ENCODE measurements around the gene TRAF6. TPM values are rescaled to one million over a fixed set of nuclear protein-coding genes. Genes with fewer than 3 reads are reported as not detected.

TRAF6 gene
- polyA plus RNA-seq, 2 of the 4 experiments (the other 2 are of a cell fraction): 4.6 to 9.6 TPM

- TF ChIP-seq, protein P1, sequence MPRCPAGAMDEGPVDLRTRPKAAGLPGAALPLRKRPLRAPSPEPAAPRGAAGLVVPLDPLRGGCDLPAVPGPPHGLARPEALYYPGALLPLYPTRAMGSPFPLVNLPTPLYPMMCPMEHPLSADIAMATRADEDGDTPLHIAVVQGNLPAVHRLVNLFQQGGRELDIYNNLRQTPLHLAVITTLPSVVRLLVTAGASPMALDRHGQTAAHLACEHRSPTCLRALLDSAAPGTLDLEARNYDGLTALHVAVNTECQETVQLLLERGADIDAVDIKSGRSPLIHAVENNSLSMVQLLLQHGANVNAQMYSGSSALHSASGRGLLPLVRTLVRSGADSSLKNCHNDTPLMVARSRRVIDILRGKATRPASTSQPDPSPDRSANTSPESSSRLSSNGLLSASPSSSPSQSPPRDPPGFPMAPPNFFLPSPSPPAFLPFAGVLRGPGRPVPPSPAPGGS (IDR thresholded peaks at IDR 0.05): no peak
- TF ChIP-seq EHF (CRISPR knock-in tag; IDR thresholded peaks at IDR 0.05) (no peak), FOXS1 (CRISPR knock-in tag; IDR thresholded peaks at IDR 0.05) (no peak), EHMT2 (IDR thresholded peaks at IDR 0.05; ENCODE audit: low read depth) (no peak), HDAC2 (IDR thresholded peaks at IDR 0.05) (no peak), POLR2A (IDR thresholded peaks at IDR 0.05; ENCODE audit: low read length) (no peak), HMGXB4 (CRISPR knock-in tag; IDR thresholded peaks at IDR 0.05; ENCODE audit: borderline replicate concordance) (no peak)
- TF ChIP-seq, protein P2, sequence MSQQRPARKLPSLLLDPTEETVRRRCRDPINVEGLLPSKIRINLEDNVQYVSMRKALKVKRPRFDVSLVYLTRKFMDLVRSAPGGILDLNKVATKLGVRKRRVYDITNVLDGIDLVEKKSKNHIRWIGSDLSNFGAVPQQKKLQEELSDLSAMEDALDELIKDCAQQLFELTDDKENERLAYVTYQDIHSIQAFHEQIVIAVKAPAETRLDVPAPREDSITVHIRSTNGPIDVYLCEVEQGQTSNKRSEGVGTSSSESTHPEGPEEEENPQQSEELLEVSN (IDR thresholded peaks at IDR 0.05; ENCODE audit: borderline replicate concordance, low read depth): no peak
- ATAC-seq: no peak
- WGBS (ENCODE audit: missing lambda C conversion rate): 4% methylated on average over 2 of the region's 2 CpGs
- ChIA-PET CTCF (interaction anchor here (1.0 to 1.4 kb wide), 3 partner anchors 27 to 233 kb away, joined by 3 to 4 read pairs (median 4); no protein-coding TSS in a partner anchor), POLR2A (no interaction called here)
- Histone ChIP-seq H3K9me3 (no peaks in the 10 kb centered on the region), H3K4me1 (no peaks in the 10 kb centered on the region), H3K4me3 (no peak overlapping the region), H3K4me2 (no peak overlapping the region), H3K27ac (no peak overlapping the region)
- DNase-seq (ENCODE audit: low read depth in 1 of 2, low spot score in 1 of 2): no peak
- FAIRE-seq: no peak
Observed at GRCh38 chr11:36513965-36514364, 3.9 kb upstream of the TRAF6 start.

DNA sequence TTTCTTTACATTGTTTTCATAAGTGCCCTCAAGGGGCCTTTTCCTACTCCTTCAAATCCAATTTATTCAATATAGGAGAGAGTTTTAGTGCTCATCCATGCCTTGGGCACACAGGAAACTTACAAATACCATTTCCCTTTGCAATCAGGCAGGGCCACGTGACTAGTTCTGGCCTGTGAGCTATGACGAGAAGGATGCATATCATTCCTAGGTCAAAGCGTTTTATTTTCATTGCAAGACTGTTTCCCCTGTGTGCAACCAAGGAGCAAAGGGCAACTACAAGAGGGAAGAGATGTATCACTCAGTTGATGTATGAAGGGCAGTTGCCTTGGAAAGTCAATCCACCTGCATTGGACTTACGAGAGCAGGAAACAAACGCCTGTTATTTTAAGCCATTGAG is 1.9 kb upstream of the TRAF6 start:
- ATAC-seq (no peak), DNase-seq (ENCODE audit: low read depth in 1 of 2, low spot score in 1 of 2) (no peak), FAIRE-seq (no peak)
- H3K27ac ChIP-seq: no peak overlapping the region
- WGBS (ENCODE audit: missing lambda C conversion rate): 65% methylated on average over 5 of the region's 5 CpGs
- ChIA-PET POLR2A (no interaction called here), CTCF (interaction anchor here (1.2 to 1.6 kb wide), 2 partner anchors 9 to 52 kb away, joined by 3 to 6 read pairs; no protein-coding TSS in a partner anchor)
- H3K4me1 ChIP-seq: peaks cover 11% of the 10 kb centered on the region
- no peak overlapping the region for H3K4me2 ChIP-seq
- H3K9me3 ChIP-seq: no peaks in the 10 kb centered on the region
- no peak overlapping the region for H3K4me3 ChIP-seq
- TF ChIP-seq, protein P3, sequence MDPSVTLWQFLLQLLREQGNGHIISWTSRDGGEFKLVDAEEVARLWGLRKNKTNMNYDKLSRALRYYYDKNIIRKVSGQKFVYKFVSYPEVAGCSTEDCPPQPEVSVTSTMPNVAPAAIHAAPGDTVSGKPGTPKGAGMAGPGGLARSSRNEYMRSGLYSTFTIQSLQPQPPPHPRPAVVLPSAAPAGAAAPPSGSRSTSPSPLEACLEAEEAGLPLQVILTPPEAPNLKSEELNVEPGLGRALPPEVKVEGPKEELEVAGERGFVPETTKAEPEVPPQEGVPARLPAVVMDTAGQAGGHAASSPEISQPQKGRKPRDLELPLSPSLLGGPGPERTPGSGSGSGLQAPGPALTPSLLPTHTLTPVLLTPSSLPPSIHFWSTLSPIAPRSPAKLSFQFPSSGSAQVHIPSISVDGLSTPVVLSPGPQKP (IDR thresholded peaks at IDR 0.05; ENCODE audit: low read depth, low read length): no peak
- TF ChIP-seq HOXA7 (CRISPR knock-in tag; IDR thresholded peaks at IDR 0.05): no peak
- no peak for TF ChIP-seq SMC3 (IDR thresholded peaks at IDR 0.05)
- no peak for TF ChIP-seq CHD4 (IDR thresholded peaks at IDR 0.05; ENCODE audit: borderline replicate concordance)
- TF ChIP-seq HMGXB4 (CRISPR knock-in tag; IDR thresholded peaks at IDR 0.05; ENCODE audit: borderline replicate concordance): no peak
- no peak for TF ChIP-seq BHLHE40 (IDR thresholded peaks at IDR 0.05; ENCODE audit: low read depth, low read length)
- no peak for TF ChIP-seq NR3C1 (IDR thresholded peaks at IDR 0.05)
- no peak for TF ChIP-seq TFCP2L1 (CRISPR knock-in tag; IDR thresholded peaks at IDR 0.05)
- no peak for TF ChIP-seq GATA3 (IDR thresholded peaks at IDR 0.05; ENCODE audit: borderline replicate concordance)
- no peak for TF ChIP-seq CTCF (IDR thresholded peaks at IDR 0.05)
- no peak for TF ChIP-seq HES2 (IDR thresholded peaks at IDR 0.05)
- no peak for TF ChIP-seq HDAC2 (IDR thresholded peaks at IDR 0.05)
- TF ChIP-seq, protein P2 (IDR thresholded peaks at IDR 0.05; ENCODE audit: borderline replicate concordance, low read depth): no peak
- no peak for TF ChIP-seq CBX2 (IDR thresholded peaks at IDR 0.05; ENCODE audit: borderline replicate concordance, low read depth)
- TF ChIP-seq PBX3 (IDR thresholded peaks at IDR 0.05): no peak
- TF ChIP-seq CHD2 (IDR thresholded peaks at IDR 0.05; ENCODE audit: low read length, partially characterized antibody): no peak
- TF ChIP-seq, protein P1 (IDR thresholded peaks at IDR 0.05): no peak
- no peak for TF ChIP-seq RARB (CRISPR knock-in tag; IDR thresholded peaks at IDR 0.05)
